GM23338 (cell line): ENCODE data around the gene ARL15.

Source experiments
- CREB1 ChIP-seq: fragments of 250-450 bp; sonication (Bioruptor Pico); IDR thresholded peaks from 2 replicates; pipeline ENCODE4 v1.5.0; 2020; ENCODE audit warnings: low read depth, mild to moderate bottlenecking, moderate library complexity
- CTCF ChIP-seq, 2 experiments: fragments of 200-600 bp in 1 of 2; sonication (generic) in 1 of 2; conservative IDR thresholded peaks; 2 replicates each; pipeline versions ENCODE4 v1.5.1 to v1.6.1; 2016 to 2017; ENCODE audit warnings: antibody characterized with exemption in 2 of 2, low read depth in 2 of 2, mild to moderate bottlenecking in 2 of 2, moderate library complexity in 1 of 2
- ETS1 ChIP-seq: IDR thresholded peaks from 2 replicates; pipeline ENCODE4 v1.6.1; 2016; ENCODE audit warnings: antibody characterized with exemption
- EZH2 ChIP-seq: fragments of 200-600 bp; sonication (generic); IDR thresholded peaks from one replicate; pipeline ENCODE4 v1.8.0; 2017; ENCODE audit warnings: antibody characterized with exemption, mild to moderate bottlenecking, low read depth; ENCODE audit not compliant: unreplicated experiment
- EZH2phosphoT487 ChIP-seq: fragments of 200-600 bp; sonication (generic); IDR thresholded peaks from one replicate; pipeline ENCODE4 v1.8.1; 2018; ENCODE audit warnings: antibody characterized with exemption; ENCODE audit not compliant: unreplicated experiment
- POLR2AphosphoS5 ChIP-seq: IDR thresholded peaks from 2 replicates; pipeline ENCODE4 v1.6.1; 2016; ENCODE audit warnings: antibody characterized with exemption, low read depth
- REST ChIP-seq: IDR thresholded peaks from one replicate; pipeline ENCODE4 v1.6.1; 2018; ENCODE audit warnings: antibody characterized with exemption; ENCODE audit not compliant: unreplicated experiment
- STAT1 ChIP-seq: IDR thresholded peaks from one replicate; pipeline ENCODE4 v1.6.1; 2016; ENCODE audit warnings: antibody characterized with exemption; ENCODE audit not compliant: unreplicated experiment
- ZNF114 ChIP-seq: fragments of 250-450 bp; sonication (Bioruptor Pico); IDR thresholded peaks from 2 replicates; pipeline ENCODE4 v1.5.0; 2020; ENCODE audit warnings: mild to moderate bottlenecking, moderate library complexity
- ZNF331 ChIP-seq: fragments of 250-450 bp; sonication (Bioruptor Pico); IDR thresholded peaks from 2 replicates; pipeline ENCODE4 v1.5.0; 2020; ENCODE audit warnings: low read depth, mild to moderate bottlenecking, moderate library complexity
- ZNF462 ChIP-seq: fragments of 250-450 bp; sonication (Bioruptor Pico); IDR thresholded peaks from 2 replicates; pipeline ENCODE4 v1.5.0; 2020; ENCODE audit warnings: mild to moderate bottlenecking, moderate library complexity

- no peak for TF ChIP-seq EZH2
- TF ChIP-seq CTCF (conservative IDR thresholded peaks at IDR 0.05; ENCODE audit: low read depth in 2 of 2) = no peak
- no peak for TF ChIP-seq ZNF462 (CRISPR knock-in tag)
- no peak for TF ChIP-seq EZH2phosphoT487
- no peak for TF ChIP-seq REST
- no peak for TF ChIP-seq CREB1
- no peak for TF ChIP-seq POLR2AphosphoS5
- TF ChIP-seq ZNF331 = no peak
- TF ChIP-seq ZNF114 (CRISPR knock-in tag) = no peak
- TF ChIP-seq STAT1 = no peak
- no peak for TF ChIP-seq ETS1
Measured at GRCh38 chr5:53984971-53985370, 325.4 kb downstream of the ARL15 start.
